Measurements from ENCODE around the gene OPTN.
A peak's percentile ranks its signal among the peaks of the same experiment; 100 is the strongest.
"Not testable (repeated sequence)": the region's sequence is repeated elsewhere in the genome, so short reads cannot be mapped to it uniquely, and the experiment has no call there.

Gene OPTN

DNA sequence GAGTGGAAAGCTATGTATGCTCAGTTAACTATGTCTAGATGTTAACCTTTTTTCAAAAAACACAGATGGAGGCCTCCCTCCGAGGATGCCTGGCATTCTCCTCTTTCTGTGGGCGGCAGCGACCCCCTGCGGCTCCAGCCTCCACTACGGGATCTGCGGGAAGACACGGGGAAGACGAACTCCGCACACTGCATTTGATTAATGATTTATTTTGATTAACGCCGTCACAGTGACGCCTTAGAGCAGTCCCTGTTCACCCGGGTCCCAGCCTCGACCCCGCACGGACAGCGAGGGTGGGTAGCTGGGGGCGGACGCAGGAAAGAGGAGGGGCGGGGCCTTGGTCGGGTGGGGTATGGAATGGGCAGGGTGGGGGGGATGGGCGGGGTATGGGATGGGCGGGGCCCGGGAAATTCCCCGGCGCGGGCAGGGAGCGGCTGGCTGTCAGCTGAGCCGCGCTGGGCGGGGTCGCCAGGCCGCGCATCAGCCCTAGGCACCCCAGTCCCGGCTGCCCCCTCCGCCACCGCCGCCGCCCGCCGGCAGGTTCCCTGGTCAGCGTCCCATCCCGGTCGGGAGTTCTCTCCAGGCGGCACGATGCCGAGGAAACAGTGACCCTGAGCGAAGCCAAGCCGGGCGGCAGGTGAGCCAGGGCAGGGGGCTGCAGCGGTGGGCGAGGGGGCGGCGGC, at the start of gene OPTN:
Gene OPTN (plus strand): TSS at position 498 of the 683 bp plus-strand sequence. CDS start 8,960 bp downstream, outside the sequence.
- DNase-seq (ENCODE audit: low spot score): peak; percentile 93

DNA sequence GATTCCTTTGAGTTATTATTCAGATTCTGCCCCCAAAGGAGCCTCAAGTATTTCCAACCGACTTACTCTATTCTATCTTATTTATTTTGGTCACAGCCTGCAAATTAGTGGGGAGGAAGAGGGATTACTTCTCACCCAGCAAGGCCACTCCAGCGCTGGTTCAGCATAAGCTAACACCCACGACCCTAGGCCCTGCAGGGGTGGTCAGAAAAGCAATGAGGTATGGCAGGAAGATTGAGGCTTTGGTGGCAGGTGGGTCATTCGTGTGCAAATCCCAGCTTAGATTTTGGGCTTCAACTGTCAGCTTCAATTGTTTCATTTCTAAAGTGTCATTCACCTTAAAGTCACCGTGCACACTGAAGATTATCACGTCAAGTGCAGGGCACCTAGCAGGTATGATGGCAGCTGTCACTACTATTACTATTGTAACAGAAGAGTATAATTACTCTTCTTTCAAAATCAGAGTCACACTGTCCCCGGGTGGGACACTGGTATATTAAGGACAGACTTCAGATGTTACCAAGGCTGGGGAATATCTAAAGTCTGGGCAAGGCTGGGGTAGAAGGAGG, 48.8 kb upstream of the OPTN start:
- no peak for DNase-seq (ENCODE audit: low spot score)

DNA sequence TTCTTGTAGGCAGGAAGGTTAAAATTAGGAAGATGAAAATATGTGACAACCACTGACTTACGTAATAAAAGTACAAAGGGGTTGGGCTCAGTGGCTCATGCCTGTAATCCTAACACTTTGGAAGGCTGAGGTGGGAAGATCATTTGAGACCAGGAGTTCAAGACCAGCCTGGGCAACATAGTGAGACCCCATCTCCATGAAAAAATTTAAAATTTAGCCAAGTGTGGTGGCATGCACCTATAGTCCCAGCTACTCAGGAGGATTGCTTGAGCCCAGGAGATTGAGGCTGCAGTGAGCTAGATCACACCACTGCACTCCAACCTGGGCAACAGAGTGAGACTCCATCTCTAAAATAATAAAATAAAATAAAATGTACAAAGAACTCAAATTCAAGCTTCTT, 46.8 kb upstream of the OPTN start:
- DNase-seq (ENCODE audit: low spot score): not testable (repeated sequence)

DNA sequence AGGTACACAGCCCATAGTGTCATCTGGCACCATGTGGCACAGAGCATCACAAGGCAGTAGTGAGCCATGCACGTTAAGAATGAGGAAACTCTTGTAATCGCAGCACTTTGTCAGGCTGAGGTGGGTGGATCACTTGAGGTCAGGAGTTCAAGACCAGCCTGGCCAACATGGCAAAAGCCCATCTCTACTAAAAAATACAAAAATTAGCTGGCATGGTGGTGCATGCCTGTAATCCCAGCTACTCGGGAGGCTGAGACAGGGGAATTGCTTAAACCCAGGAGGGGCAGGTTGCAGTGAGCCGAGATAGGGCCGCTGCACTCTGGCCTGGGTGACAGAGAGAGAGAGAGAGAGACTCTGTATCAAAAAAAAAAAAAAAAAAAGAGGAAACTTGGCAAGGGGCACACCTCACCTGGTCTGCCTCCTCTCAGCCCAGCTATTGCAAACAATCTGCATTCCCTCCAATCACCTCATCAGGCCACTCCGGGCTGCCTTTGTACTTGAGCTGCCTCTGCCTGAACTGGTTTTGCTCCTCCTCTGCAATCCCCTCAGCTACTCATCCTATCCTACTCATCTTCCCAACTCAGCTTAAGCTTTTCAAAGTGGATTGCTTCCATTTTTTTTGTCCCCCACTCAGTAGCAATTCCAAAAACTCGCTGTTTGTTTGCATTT, 46.0 kb upstream of the OPTN start:
- no peak for DNase-seq (ENCODE audit: low spot score)

DNA sequence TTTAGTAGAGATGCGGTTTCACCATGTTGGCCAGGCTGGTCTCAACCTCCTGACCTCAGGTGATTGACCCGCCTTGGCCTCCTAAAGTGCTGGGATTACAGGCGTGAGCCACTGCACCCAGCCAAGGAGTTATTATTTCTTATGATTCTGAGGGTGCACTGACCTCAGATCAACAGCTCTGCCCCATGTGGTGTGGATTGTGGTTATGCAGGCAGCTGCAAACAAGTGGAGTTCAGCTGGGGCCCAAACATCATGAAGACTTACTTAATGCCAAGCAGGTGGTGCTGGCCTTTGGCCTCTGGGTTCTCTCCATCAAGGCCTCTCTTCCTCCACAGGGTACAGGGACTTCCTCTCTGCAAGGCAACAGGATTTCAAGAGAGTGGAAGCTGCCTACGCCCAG, 45.1 kb upstream of the OPTN start:
- no peak for DNase-seq (ENCODE audit: low spot score)

DNA sequence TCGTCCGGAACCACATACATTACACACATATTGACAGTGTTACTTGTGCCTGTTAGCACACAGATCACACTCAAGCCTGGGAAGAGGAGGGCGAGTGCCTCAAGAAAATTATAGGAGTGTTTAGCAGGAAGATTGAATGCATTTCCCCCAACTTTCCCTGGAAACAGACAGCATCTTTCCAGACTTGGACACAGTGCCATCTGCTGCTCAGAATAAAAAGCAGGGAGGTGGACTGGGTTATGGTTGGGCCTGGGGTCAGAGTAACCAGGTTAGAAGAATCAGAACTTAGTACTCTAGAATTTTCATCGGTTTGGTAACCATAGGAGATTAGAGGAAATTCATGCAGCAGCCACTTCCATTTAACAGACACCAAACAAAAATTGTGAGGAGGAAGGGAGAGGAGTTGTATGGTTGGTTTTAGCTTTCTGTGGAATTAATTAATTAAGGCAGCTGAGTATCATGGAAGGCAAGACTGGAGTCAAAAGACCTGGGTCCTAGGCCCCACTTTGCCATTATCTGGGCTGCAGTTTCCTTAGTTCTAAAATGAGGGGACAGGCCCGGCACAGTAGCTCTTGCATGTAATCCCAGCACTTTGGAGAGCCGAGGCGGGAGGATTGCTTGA, 43.4 kb upstream of the OPTN start:
- peak; percentile 15 for DNase-seq (ENCODE audit: low spot score)

DNA sequence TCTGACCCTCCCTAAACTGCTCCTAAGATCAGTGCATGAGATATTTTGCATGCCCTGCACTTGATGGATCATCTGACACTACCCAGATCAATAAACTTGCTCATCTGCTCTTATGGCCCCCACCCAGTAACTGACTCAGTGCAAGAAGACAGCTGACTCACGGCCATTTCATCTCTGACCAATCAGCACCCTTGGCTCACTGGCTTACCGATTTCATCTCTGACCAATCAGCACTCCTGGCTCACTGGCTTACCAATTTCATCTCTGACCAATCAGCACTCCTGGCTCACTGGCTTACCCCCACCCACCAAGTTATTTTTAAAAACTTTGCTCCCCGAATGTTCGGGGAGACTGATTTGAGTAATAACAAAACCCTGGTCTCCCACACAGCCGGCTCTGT, 37.2 kb upstream of the OPTN start:
- DNase-seq (ENCODE audit: low spot score): no peak

DNA sequence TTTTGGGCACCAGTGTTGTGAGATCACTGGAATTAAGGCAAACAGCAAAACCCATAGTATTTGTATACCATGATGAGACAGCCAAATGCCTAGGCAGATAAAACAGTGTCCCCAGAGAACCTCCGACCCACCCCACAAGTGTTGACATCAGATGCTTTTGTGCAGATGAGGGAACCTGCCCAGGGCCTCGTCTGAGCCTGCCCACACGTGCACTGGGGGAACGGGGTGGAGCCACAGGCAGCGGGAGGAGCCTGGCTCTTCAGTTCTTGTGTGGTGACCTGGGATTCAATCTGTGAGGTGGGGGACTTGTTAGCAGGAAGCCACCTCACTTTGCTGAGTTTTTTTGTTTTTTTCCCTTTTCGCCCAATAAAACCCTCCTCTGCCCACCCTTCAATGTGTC, 33.4 kb upstream of the OPTN start:
- no peak for DNase-seq (ENCODE audit: low spot score)

DNA sequence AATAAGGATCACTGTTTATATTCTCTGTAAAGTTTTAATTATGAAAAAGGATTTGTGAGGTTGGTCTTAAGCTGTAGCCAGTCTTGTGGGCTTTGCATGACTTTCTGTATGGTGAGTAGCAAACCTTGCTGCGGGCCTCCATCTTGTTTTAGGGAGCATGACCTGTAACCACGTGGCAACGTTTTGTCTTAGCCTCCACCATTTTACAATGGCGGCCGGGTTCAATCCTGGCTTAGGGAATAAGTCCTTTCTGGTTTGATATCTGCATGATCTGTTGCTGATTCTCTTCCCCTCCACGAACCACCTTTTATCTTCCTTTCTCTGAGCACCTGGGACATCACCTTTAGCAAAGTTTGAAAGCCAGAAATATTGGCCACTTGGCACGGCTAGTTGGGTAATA, 32.5 kb upstream of the OPTN start:
- DNase-seq (ENCODE audit: low spot score): no peak

DNA sequence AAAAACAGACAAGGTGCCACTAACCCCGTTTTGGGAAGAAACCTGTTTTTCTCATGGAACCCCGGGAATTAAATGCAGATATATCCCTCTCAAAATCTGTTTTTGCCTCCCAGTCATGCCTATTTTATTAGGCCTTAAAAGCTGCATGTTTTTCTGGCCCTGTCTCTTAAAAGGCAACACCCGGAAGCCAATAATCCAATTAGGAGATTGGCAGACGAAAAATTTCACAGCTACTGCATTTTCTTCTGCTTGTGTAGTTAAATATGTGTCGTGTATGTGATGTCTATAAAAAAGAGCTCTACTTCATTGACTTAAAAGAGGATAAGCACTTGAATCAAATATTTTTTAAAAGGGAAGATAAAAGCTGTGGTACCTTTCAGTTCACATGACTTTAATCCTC, 31.9 kb upstream of the OPTN start:
- DNase-seq (ENCODE audit: low spot score): no peak

DNA sequence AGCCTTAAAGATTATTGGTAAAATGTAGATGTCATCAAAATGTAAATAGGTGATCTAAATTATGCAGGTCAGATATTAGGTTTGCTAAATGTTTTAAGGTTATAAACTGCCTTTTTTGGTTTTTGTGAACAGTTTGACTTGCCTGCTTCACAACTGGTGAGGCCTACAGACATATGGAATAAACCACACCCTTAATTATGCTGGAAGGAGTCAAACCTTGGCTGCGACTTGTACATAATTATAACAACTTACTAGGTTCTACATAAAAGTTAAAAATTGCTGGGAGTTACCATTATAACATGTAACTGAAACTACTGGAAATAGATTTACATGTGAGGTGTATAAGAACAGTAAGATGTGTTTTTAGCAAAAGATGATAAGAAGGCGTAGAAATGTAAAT, 31.5 kb upstream of the OPTN start:
- no peak for DNase-seq (ENCODE audit: low spot score)

DNA sequence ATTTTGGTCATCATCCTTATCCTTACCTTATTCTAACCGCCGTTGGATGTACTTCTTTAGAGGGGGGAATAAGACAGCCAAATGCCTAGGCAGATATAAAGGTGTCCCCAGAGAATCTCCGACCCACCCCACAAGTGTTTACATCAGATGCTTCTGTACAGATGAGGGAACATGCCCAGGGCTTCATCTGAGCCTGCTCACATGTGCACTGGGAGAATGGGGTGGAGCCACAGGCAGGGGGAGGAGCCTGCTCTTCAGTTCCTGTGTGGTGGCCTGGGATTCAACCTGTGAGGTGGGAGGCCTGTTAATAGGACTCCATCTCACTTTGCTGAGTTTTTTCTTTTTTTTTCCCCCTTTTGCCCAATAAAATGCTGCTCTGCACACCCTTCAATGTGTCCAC, 27.6 kb upstream of the OPTN start:
- no peak for DNase-seq (ENCODE audit: low spot score)

DNA sequence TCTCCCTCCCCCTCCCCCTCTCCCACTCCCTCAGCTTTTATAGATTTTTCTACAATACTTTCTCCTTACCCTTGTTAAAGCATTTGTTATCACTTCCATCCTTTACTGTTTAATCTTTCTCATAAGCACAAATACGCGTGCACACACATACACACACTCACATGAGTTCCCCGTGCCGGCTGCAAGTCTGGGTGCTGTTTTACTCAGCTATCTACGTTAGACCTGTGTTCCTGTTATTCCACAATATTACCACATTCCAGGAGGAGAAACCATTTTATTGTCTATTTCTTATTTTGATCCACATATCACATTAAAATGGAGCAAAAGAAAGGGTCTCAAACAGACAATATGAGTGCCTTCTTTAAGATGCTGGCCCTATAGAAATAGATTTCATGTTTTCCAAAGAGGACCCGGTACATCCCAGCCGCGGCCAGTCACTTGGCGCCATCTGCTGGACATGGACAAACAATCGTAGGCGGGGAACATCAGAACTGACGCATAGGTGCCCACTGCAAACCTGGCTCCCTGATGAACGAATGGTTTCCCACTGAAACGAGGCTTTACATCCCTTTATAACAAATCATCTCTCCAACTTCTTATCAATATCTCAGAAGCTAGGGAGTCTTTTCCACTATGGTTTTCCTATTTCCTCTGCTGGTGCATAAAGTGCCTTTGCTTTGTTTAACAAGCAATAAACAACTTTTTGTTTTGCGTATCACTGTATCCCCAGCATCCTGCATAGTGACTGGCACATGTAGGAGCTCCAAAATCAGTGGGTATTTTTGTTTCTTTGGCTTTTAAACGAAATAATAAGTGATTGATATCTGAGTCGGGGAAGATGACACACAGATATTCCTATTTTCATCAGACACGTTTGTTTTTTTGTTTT, 25.2 kb upstream of the OPTN start:
- peak; percentile 80 for DNase-seq (ENCODE audit: low spot score)

DNA sequence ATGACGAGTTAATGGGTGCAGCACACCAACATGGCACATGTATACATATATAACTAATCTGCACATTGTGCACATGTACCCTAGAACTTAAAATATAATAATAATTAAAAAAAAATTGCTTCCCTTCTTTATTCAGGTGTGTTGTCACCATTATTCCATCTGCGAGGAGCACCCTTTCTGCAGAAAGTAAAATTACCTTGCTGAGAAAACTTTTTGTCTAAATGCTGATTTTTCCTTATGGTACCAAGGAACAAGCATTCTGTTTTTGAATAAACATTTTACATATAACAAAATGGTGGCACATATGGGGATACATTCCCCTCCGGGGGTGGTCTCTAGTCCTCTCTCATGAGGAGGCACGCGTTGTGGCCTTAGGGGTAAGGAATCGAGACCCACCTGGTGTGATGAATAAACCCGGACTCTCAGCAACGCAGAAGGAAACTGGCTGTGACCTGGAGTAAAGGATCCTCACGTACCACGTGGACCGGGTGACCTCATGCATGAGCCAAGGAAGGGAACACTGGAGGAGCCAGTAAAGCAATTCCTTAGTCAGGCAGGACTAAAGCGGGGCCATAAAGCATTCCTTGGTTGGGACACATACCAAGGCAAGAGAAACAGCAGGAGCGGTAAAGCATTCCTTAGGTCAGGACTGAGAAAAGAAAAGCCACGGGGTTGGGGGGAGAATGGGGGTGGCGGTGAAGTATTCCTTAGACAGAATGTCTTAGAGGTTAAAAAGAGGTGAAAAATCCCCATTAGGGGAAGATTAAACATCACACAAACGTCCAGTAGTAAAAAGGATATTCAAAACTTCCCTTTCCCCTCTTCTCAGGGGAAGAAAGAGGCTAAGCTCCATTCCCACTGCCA, 20.8 kb upstream of the OPTN start:
- no peak for DNase-seq (ENCODE audit: low spot score)

DNA sequence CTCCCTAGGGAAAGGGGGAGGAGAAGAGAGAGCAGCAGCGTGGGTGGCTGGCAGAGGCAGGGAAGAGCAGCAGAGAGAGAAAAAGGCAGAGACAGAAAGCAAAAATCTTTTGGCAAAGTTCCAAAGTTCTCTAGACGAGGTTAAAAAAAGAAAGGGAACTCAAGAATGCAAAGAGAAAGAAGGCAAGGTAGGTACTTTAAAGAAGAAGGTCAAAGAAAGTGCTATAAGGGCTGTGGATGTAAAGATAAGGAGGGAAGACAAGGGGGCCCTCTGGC, 20.2 kb upstream of the OPTN start:
- no peak for DNase-seq (ENCODE audit: low spot score)

DNA sequence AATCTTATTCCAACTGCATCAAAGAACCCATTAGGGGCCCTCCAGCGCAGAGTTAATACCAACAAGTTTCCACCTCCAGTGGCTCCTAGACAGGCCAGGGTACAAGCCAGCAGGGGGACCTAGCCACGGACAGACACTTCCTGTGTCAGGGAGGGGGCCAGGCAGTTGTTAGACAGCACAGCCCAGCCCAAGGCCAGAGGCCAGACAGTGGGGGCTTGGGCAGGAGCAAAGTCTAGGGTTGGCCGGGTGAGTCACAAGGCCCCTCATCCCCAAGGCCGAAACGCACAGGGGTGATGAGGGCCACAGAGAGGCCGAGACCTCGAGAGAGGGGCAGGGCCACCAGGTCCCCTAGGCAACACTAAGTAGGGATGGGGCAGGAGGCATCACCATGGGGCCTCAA, 19.3 kb upstream of the OPTN start:
- DNase-seq (ENCODE audit: low spot score): no peak

DNA sequence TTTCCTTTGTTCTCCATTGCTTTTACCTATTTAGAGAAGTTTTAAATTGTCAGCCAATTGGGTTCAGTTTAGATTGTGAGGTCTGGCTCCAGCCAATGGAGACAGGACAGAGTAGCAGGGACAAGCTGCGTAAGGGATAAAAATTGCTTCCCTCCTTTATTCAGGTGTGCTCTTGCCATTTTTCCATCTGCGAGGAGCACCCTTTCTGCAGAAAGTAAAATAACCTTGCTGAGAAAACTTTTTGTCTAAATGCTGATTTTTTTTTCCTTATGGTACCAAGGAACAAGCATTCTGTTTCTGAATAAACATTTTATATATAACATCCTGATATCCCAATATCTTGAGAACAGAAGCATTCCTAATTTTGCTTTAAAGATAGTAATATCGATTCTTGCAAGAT, 16.3 kb upstream of the OPTN start:
- DNase-seq (ENCODE audit: low spot score): not testable (repeated sequence)

DNA sequence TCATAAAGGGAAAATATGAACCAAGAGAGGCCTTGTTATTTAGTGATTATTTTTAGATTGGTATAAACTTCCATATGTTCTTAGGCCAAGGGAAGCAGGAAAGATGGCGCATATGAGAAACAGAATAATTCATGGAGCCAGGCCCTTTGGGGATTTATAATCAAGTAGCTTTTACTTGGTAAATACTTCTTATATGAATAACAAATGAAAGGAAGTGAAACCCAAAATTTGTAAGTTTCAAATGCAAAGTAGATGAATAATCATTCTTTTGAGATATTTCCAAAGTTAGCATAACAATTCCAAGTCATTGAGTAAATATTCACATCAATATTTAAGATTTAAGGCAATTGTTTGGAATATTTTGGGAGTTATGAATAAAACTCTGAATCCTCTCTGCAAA, 13.9 kb upstream of the OPTN start:
- no peak for DNase-seq (ENCODE audit: low spot score)

DNA sequence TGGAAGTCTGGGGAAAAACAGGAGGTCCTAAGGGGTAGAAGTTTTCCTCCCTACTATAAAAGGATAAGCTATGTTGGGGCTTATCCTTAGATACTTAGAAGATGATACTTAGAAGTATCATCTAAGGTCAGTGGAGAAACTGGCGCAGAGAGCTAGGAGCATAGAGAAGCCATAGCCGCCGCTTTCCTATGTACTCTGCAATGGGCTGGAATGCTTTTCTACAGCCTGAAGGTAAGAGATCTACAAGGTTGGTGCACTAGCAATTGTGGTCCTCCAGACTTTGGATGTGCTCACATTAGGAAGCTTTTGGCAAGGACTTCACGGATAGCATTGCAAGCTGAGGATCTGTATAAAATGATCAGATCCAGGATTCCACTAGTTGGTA, 12.4 kb upstream of the OPTN start:
- DNase-seq (ENCODE audit: low spot score): no peak

DNA sequence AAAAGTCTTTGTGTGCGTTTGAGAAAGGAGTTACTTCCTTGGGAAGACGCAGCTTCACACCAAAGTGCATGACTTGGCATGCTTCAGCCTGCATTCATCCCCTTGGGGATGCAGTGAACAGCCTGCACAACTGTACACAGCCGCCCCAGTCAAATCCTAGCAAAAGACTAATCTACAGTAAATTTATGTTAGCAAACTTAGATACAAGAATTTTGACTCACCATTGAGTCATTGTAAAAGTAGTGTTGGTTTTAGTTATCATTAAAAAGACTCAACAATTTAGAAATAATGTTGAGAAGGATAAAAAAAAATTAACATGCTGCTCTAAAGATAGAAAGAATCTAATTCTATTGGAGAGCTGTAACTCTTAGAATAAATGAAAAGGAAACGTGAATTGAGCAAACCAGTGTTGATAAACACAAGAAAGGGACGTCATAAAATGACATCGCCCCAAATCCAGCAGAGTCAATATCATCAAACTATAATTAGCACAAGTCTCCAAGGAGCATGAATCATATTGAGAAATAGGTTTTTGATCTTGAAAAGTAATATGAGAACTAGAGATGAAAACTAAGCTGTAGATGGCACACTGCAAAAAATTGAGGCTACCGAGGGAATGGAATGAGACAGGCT, 11.9 kb upstream of the OPTN start:
- DNase-seq (ENCODE audit: low spot score): peak; percentile 68

DNA sequence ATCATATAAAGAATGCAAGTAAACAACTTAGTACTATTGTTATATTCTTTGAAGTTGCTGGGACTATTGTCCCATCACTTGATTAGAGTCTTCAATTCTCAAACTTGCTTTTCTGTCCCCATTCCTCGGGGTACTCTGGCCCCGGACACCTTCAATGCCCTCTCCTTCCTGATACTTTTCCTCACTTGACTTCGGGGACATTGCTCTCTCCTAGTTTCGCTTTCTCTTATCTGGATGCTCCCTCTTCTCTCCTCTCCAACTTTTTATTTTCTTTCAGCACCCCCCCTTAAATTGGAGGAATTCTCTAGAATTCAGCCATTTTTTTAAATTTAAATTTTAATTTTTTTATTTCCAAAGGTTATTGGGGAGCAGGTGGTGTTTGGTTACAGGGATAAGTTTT, 10.6 kb upstream of the OPTN start:
- no peak for DNase-seq (ENCODE audit: low spot score)
